ENCODE data around the gene FETUB.

The FETUB gene

DNA sequence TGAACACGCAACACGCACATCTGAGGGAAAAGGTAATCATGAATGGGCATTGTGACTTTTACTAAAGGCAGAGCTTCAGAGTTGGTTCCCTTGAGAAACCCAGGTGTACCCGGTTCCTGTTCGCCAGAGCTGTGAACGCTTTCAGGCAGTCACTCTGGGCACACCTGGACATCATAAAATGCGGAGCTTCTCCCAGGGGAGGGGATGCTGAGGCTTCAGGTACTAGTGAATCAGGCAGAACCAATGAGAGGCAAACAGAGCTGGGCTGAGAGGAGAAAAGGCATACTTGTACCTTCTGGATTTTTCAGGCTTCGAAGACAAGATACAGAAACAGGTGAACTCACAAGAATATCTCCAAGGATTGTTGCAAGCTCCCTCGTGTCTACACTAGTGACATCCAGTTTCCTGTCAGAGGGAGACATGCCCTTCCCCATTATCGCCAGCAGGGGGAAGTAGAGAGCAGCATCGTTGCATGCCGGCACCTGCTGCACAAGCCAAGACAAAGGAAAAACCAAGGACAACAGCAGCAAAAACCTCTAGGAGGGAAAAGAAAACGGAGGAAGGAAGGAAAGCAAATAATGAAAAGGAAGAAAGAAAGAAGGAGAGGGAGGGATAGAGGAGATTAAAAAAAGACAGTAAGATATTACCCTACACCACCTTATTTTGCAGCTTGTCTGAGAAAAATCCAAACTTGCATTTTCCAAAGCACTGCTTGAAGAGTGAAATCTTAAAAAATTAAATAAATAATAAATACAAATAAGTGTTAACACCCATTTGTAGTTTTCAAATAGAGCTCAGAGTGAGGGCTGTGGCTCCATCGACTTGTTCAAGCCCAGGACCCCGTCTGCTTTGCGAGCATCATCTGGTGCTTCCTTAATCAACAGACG lies 25.4 kb upstream of the FETUB start:
- Histone ChIP-seq H3K4me3 (ENCODE audit: low read depth in 1 of 2, low read length in 2 of 2) (no peak overlapping the region), H3K27me3 (ENCODE audit: low read depth, low read length) (peaks cover 21% of the 10 kb centered on the region), H3K9me3 (ENCODE audit: control insufficient read depth in 1 of 2, low read length in 2 of 2) (no peaks in the 10 kb centered on the region), H3K4me1 (ENCODE audit: control insufficient read depth in 1 of 2, insufficient read depth in 2 of 2, low read length in 2 of 2) (peaks cover 0 to 5% of the 10 kb centered on the region in 2 donors), H3K27ac (ENCODE audit: low read length) (no peak overlapping the region), H3K36me3 (ENCODE audit: control insufficient read depth in 1 of 2, insufficient read depth in 2 of 2, low read length in 2 of 2) (no peaks in the 10 kb centered on the region)

DNA sequence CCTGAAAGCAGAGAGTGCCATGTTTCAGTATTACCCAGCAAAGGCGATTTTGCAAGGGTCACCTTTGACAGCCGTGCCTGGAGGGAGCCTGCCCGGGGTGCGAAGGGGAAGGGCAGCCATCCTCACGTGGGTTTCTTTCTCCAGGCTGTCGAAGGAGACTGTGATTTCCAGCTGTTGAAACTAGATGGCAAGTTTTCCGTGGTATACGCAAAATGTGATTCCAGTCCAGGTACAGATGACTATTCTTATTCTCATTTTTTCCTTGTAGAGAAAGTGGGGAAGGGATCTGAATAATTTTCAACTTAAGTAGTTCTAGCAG lies 23.9 kb upstream of the FETUB start:
- no peaks in the 10 kb centered on the region for H3K9me3 ChIP-seq (ENCODE audit: control insufficient read depth in 1 of 2, low read length in 2 of 2)
- no peak overlapping the region for H3K4me3 ChIP-seq (ENCODE audit: low read depth in 1 of 2, low read length in 2 of 2)
- H3K27me3 ChIP-seq (ENCODE audit: low read depth, low read length): peaks cover 21% of the 10 kb centered on the region
- H3K36me3 ChIP-seq (ENCODE audit: control insufficient read depth in 1 of 2, insufficient read depth in 2 of 2, low read length in 2 of 2): no peaks in the 10 kb centered on the region
- H3K27ac ChIP-seq (ENCODE audit: low read length): no peak overlapping the region
- peaks cover 0 to 5% of the 10 kb centered on the region in 2 donors for H3K4me1 ChIP-seq (ENCODE audit: control insufficient read depth in 1 of 2, insufficient read depth in 2 of 2, low read length in 2 of 2)

DNA sequence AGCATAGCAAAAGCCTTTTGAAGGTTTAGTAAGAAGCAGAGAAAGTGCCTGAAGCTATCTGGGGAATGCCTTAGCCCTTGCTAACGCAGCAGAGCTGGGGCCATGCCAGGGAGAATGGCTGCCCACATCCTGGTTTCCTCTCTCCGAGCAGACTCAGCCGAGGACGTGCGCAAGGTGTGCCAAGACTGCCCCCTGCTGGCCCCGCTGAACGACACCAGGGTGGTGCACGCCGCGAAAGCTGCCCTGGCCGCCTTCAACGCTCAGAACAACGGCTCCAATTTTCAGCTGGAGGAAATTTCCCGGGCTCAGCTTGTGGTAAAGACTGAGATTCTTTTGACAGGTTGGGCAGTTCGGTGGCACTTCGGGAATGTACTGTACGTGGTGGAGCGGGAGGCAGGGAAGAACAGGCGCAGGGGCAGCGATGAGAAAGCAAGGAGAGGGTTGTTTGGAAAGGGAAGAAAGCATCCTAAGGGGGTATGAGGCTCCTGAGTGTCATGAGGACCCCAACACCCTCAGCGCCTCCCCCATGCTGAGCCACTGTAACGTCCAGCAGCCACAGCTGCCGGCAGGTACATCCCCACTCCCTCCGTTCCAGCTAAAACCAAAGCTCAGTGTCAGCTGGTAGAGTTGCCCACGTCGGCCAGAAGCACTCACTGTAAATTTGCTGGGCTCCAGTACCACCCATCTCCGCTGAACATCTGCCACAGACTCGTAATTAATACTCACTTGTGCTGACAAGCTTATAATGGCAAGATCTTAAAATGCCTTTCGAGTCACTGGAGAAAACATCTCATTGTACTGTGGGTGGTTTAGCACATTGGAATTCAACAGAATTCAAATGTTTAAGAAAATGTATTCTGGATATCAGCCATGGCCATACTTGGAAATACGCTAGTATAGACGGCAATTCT lies 22.9 kb upstream of the FETUB start:
- Histone ChIP-seq H3K27me3 (ENCODE audit: low read depth, low read length) (peaks cover 21% of the 10 kb centered on the region), H3K27ac (ENCODE audit: low read length) (no peak overlapping the region), H3K4me1 (ENCODE audit: control insufficient read depth in 1 of 2, insufficient read depth in 2 of 2, low read length in 2 of 2) (peaks cover 0 to 5% of the 10 kb centered on the region in 2 donors), H3K36me3 (ENCODE audit: control insufficient read depth in 1 of 2, insufficient read depth in 2 of 2, low read length in 2 of 2) (no peaks in the 10 kb centered on the region), H3K4me3 (ENCODE audit: low read depth in 1 of 2, low read length in 2 of 2) (peak overlapping the region in 1 of 2 donors; percentile 42), H3K9me3 (ENCODE audit: control insufficient read depth in 1 of 2, low read length in 2 of 2) (no peaks in the 10 kb centered on the region)

GRCh38 chr3:186618318-186618938 lies 21.8 kb upstream of the FETUB start:
- H3K9me3 ChIP-seq (ENCODE audit: control insufficient read depth in 1 of 2, low read length in 2 of 2): no peaks in the 10 kb centered on the region
- peaks cover 16% of the 10 kb centered on the region for H3K27me3 ChIP-seq (ENCODE audit: low read depth, low read length)
- no peaks in the 10 kb centered on the region for H3K36me3 ChIP-seq (ENCODE audit: control insufficient read depth in 1 of 2, insufficient read depth in 2 of 2, low read length in 2 of 2)
- H3K4me1 ChIP-seq (ENCODE audit: control insufficient read depth in 1 of 2, insufficient read depth in 2 of 2, low read length in 2 of 2): peaks cover 0 to 5% of the 10 kb centered on the region in 2 donors
- no peak overlapping the region for H3K4me3 ChIP-seq (ENCODE audit: low read depth in 1 of 2, low read length in 2 of 2)
- H3K27ac ChIP-seq (ENCODE audit: low read length): no peak overlapping the region

GRCh38 chr3:186619787-186620212 lies 20.4 kb upstream of the FETUB start:
- Histone ChIP-seq H3K27me3 (ENCODE audit: low read depth, low read length) (peaks cover 10% of the 10 kb centered on the region), H3K4me3 (ENCODE audit: low read depth in 1 of 2, low read length in 2 of 2) (no peak overlapping the region), H3K27ac (ENCODE audit: low read length) (no peak overlapping the region), H3K4me1 (ENCODE audit: control insufficient read depth in 1 of 2, insufficient read depth in 2 of 2, low read length in 2 of 2) (peaks cover 0 to 5% of the 10 kb centered on the region in 2 donors), H3K36me3 (ENCODE audit: control insufficient read depth in 1 of 2, insufficient read depth in 2 of 2, low read length in 2 of 2) (no peaks in the 10 kb centered on the region), H3K9me3 (ENCODE audit: control insufficient read depth in 1 of 2, low read length in 2 of 2) (no peaks in the 10 kb centered on the region)

GRCh38 chr3:186620213-186621092 lies 19.7 kb upstream of the FETUB start:
- Histone ChIP-seq H3K27ac (ENCODE audit: low read length) (no peak overlapping the region), H3K4me3 (ENCODE audit: low read depth in 1 of 2, low read length in 2 of 2) (no peak overlapping the region), H3K27me3 (ENCODE audit: low read depth, low read length) (peaks cover 10% of the 10 kb centered on the region), H3K4me1 (ENCODE audit: control insufficient read depth in 1 of 2, insufficient read depth in 2 of 2, low read length in 2 of 2) (peaks cover 0 to 5% of the 10 kb centered on the region in 2 donors), H3K36me3 (ENCODE audit: control insufficient read depth in 1 of 2, insufficient read depth in 2 of 2, low read length in 2 of 2) (no peaks in the 10 kb centered on the region), H3K9me3 (ENCODE audit: control insufficient read depth in 1 of 2, low read length in 2 of 2) (no peaks in the 10 kb centered on the region)

- Histone ChIP-seq H3K4me1 (ENCODE audit: control insufficient read depth in 1 of 2, insufficient read depth in 2 of 2, low read length in 2 of 2) (peaks cover 0 to 5% of the 10 kb centered on the region in 2 donors), H3K9me3 (ENCODE audit: control insufficient read depth in 1 of 2, low read length in 2 of 2) (no peaks in the 10 kb centered on the region), H3K27ac (ENCODE audit: low read length) (no peak overlapping the region), H3K4me3 (ENCODE audit: low read depth in 1 of 2, low read length in 2 of 2) (no peak overlapping the region), H3K27me3 (ENCODE audit: low read depth, low read length) (peaks cover 10% of the 10 kb centered on the region), H3K36me3 (ENCODE audit: control insufficient read depth in 1 of 2, insufficient read depth in 2 of 2, low read length in 2 of 2) (no peaks in the 10 kb centered on the region)
Measured at GRCh38 chr3:186621894-186622650, 18.1 kb upstream of the FETUB start.

DNA sequence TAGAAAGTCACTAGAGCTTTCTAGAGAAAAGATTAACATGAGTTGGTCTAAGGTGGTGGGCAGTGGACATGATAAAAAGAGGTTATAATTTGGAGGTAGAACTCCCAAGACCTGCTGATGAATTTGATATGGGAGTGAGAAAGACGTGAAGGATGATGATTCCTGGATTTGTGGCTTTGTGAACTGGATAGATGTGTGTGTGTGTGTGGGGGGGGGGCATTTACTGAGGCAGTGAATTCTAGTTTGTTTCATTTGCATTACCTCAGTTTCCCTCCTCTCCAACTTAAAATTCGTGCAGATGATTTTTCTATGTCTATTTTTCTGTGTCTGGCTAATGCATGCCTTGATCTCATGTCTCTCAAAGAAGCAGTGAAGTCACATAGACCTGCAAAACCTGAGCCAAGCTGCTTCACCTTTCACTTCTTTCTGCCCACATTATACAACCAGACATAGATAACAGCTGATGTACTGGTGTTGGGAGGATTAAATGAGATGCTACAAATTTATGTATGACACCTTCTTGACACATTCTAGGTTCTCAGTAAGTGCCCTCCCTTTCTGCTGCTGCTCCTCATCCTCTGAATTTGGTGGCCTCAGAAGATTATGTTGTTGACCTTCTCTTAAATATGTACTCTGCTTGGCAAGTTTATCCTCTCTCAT lies 17.4 kb upstream of the FETUB start:
- Histone ChIP-seq H3K27me3 (ENCODE audit: low read depth, low read length) (peaks cover 3% of the 10 kb centered on the region), H3K36me3 (ENCODE audit: control insufficient read depth in 1 of 2, insufficient read depth in 2 of 2, low read length in 2 of 2) (no peaks in the 10 kb centered on the region), H3K27ac (ENCODE audit: low read length) (no peak overlapping the region), H3K4me1 (ENCODE audit: control insufficient read depth in 1 of 2, insufficient read depth in 2 of 2, low read length in 2 of 2) (no peaks in the 10 kb centered on the region), H3K4me3 (ENCODE audit: low read depth in 1 of 2, low read length in 2 of 2) (no peak overlapping the region), H3K9me3 (ENCODE audit: control insufficient read depth in 1 of 2, low read length in 2 of 2) (no peaks in the 10 kb centered on the region)

GRCh38 chr3:186624598-186624997 lies 15.6 kb upstream of the FETUB start:
- no peak overlapping the region for H3K4me3 ChIP-seq (ENCODE audit: low read depth in 1 of 2, low read length in 2 of 2)
- H3K27me3 ChIP-seq (ENCODE audit: low read depth, low read length): no peaks in the 10 kb centered on the region
- H3K27ac ChIP-seq (ENCODE audit: low read length): no peak overlapping the region
- H3K9me3 ChIP-seq (ENCODE audit: control insufficient read depth in 1 of 2, low read length in 2 of 2): no peaks in the 10 kb centered on the region
- H3K4me1 ChIP-seq (ENCODE audit: control insufficient read depth in 1 of 2, insufficient read depth in 2 of 2, low read length in 2 of 2): no peaks in the 10 kb centered on the region
- no peaks in the 10 kb centered on the region for H3K36me3 ChIP-seq (ENCODE audit: control insufficient read depth in 1 of 2, insufficient read depth in 2 of 2, low read length in 2 of 2)

- H3K9me3 ChIP-seq (ENCODE audit: control insufficient read depth in 1 of 2, low read length in 2 of 2): no peaks in the 10 kb centered on the region
- H3K4me3 ChIP-seq (ENCODE audit: low read depth in 1 of 2, low read length in 2 of 2): no peak overlapping the region
- no peaks in the 10 kb centered on the region for H3K4me1 ChIP-seq (ENCODE audit: control insufficient read depth in 1 of 2, insufficient read depth in 2 of 2, low read length in 2 of 2)
- H3K36me3 ChIP-seq (ENCODE audit: control insufficient read depth in 1 of 2, insufficient read depth in 2 of 2, low read length in 2 of 2): no peaks in the 10 kb centered on the region
- no peaks in the 10 kb centered on the region for H3K27me3 ChIP-seq (ENCODE audit: low read depth, low read length)
- H3K27ac ChIP-seq (ENCODE audit: low read length): no peak overlapping the region
Measured at GRCh38 chr3:186625600-186626042, 14.6 kb upstream of the FETUB start.

All from muscle layer of duodenum (tissue), 2 donors.